Astrocyte (in vitro differentiated cells and primary cell): ENCODE measurements around the gene EXOC3. TPM values are rescaled to one million over a fixed set of nuclear protein-coding genes. Genes with fewer than 3 reads are reported as not detected.

Experiments used
- DNase-seq: peaks from one replicate; pipeline ENCODE4 v3.0.0-alpha.2; 2010; ENCODE audit warnings: low read depth
- FAIRE-seq: peaks from 2 replicates; lab custom pipeline; 2011; peaks lifted over from hg19 to GRCh38; lab: Jason Lieb, UNC
- H2AFZ ChIP-seq: 2 replicates; pipeline ENCODE4 v1.6.0; 2012; ENCODE audit warnings: low read depth, low read length, inconsistent platforms
- H3K27ac ChIP-seq: 2 replicates; pipeline ENCODE4 v1.5.1; 2011; ENCODE audit warnings: low read depth, low read length, inconsistent platforms
- H3K27me3 ChIP-seq: 2 replicates; pipeline ENCODE4 v1.6.0; 2011; ENCODE audit warnings: low read length, inconsistent platforms; ENCODE audit not compliant: insufficient read depth
- H3K36me3 ChIP-seq: 2 replicates; pipeline ENCODE4 v1.5.1; 2011; ENCODE audit warnings: low read length, inconsistent platforms; ENCODE audit not compliant: insufficient read depth
- H3K4me1 ChIP-seq: 2 replicates; pipeline ENCODE4 v1.5.1; 2011; ENCODE audit warnings: low read length, inconsistent platforms; ENCODE audit not compliant: insufficient read depth
- H3K4me2 ChIP-seq: 2 replicates; pipeline ENCODE4 v1.6.0; 2012; ENCODE audit warnings: low read length, inconsistent platforms
- H3K4me3 ChIP-seq: 2 replicates; pipeline ENCODE4 v1.5.1; 2011; ENCODE audit warnings: low read depth, mild to moderate bottlenecking, low read length, inconsistent platforms; ENCODE audit not compliant: insufficient read depth
- H3K79me2 ChIP-seq: 2 replicates; pipeline ENCODE4 v1.6.0; 2012; ENCODE audit warnings: mild to moderate bottlenecking, low read length, inconsistent platforms; ENCODE audit not compliant: insufficient read depth
- H3K9ac ChIP-seq: 2 replicates; pipeline ENCODE4 v1.6.0; 2012; ENCODE audit warnings: mild to moderate bottlenecking, low read length, inconsistent platforms
- H3K9me3 ChIP-seq: 2 replicates; pipeline ENCODE4 v1.5.1; 2012; ENCODE audit warnings: low read depth, mild to moderate bottlenecking, low read length, inconsistent platforms; ENCODE audit not compliant: insufficient read depth
- H4K20me1 ChIP-seq: 2 replicates; pipeline ENCODE4 v1.6.0; 2012; ENCODE audit warnings: low read length, inconsistent platforms; ENCODE audit not compliant: insufficient read depth
- H3K27ac Mint-ChIP-seq: one replicate; pipeline ENCODE4 v1.8.0; 2021; ENCODE audit warnings: mild to moderate bottlenecking, mixed read lengths; ENCODE audit not compliant: unreplicated experiment
- H3K27me3 Mint-ChIP-seq: one replicate; pipeline ENCODE4 v1.8.0; 2021; ENCODE audit warnings: low read depth, mixed read lengths; ENCODE audit not compliant: unreplicated experiment
- H3K36me3 Mint-ChIP-seq: one replicate; pipeline ENCODE4 v1.8.0; 2021; ENCODE audit warnings: low read depth, mixed read lengths; ENCODE audit not compliant: unreplicated experiment
- H3K4me1 Mint-ChIP-seq: one replicate; pipeline ENCODE4 v1.8.0; 2021; ENCODE audit warnings: low read depth, mixed read lengths; ENCODE audit not compliant: unreplicated experiment
- H3K4me3 Mint-ChIP-seq: one replicate; pipeline ENCODE4 v1.8.0; 2021; ENCODE audit warnings: mild to moderate bottlenecking, moderate library complexity, mixed read lengths; ENCODE audit not compliant: unreplicated experiment
- H3K9me3 Mint-ChIP-seq: one replicate; pipeline ENCODE4 v1.8.0; 2021; ENCODE audit warnings: mild to moderate bottlenecking, mixed read lengths; ENCODE audit not compliant: unreplicated experiment
- EZH2 ChIP-seq: IDR thresholded peaks from 2 replicates; pipeline ENCODE4 v1.6.1; 2012; ENCODE audit warnings: mild to moderate bottlenecking, low read length, inconsistent platforms; ENCODE audit not compliant: insufficient read depth
- total RNA-seq: library from RNA; stranded (reverse); gene quantifications from 2 replicates; pipeline ENCODE4 v1.2.1, GENCODE V29; 2021
- TF ChIP-seq, protein P1 (sequence below): IDR thresholded peaks from 2 replicates; pipeline ENCODE4 v1.5.1; 2011; ENCODE audit warnings: low read depth, mild to moderate bottlenecking, inconsistent platforms, low read length, moderate library complexity; ENCODE audit not compliant: insufficient read depth

EXOC3 gene
- total RNA-seq, 1 donor from 2014 or later = 37.9 TPM

DNA sequence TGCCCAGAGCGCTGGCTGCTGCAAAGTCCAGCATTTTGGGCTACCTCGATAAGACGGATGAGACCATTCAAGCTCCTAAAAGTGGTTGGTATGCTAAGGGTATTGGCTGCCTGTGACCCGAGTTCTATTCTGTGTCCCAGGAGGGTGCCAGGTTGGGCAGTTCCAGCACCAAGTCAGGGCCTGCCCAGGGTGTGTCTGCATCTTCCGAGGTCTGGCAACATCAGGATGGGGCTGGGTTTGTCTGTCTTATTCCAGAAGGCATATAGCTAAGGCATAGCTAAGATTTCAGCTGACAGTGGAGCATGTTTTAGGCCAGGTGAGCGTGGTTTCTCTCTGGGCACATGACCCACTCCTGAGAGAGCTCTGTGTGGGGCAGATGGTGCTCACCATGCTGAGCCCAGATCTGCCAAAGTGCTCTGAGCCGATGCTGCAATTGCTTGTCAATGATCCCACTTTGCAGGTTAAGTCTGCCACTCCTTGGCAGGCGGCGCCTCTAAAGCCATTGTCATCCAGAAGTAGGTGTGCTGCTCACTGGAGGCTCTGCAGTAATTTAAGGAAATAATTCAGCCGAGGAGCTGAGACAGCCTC, 73.5 kb downstream of the EXOC3 start:
- Histone ChIP-seq H2AFZ (no peak overlapping the region), H3K27me3 (peaks cover 22% of the 10 kb centered on the region), H3K9ac (no peak overlapping the region), H3K79me2 (no peaks in the 10 kb centered on the region), H3K27ac (no peak overlapping the region), H3K4me3 (no peak overlapping the region), H3K9me3 (no peaks in the 10 kb centered on the region), H4K20me1 (no peaks in the 10 kb centered on the region), H3K4me1 (no peaks in the 10 kb centered on the region), H3K36me3 (no peaks in the 10 kb centered on the region), H3K4me2 (no peak overlapping the region)
- Mint-ChIP-seq H3K27me3 (peaks cover 69% of the 10 kb centered on the region), H3K4me3 (no peak overlapping the region), H3K4me1 (no peaks in the 10 kb centered on the region), H3K36me3 (peaks cover 2% of the 10 kb centered on the region), H3K9me3 (peaks cover 4% of the 10 kb centered on the region), H3K27ac (no peak overlapping the region)
- DNase-seq (no peak), FAIRE-seq (no peak)
- no peak for TF ChIP-seq EZH2
- TF ChIP-seq, protein P1, sequence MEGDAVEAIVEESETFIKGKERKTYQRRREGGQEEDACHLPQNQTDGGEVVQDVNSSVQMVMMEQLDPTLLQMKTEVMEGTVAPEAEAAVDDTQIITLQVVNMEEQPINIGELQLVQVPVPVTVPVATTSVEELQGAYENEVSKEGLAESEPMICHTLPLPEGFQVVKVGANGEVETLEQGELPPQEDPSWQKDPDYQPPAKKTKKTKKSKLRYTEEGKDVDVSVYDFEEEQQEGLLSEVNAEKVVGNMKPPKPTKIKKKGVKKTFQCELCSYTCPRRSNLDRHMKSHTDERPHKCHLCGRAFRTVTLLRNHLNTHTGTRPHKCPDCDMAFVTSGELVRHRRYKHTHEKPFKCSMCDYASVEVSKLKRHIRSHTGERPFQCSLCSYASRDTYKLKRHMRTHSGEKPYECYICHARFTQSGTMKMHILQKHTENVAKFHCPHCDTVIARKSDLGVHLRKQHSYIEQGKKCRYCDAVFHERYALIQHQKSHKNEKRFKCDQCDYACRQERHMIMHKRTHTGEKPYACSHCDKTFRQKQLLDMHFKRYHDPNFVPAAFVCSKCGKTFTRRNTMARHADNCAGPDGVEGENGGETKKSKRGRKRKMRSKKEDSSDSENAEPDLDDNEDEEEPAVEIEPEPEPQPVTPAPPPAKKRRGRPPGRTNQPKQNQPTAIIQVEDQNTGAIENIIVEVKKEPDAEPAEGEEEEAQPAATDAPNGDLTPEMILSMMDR = no peak

Other genes starting within 250 kb of the EXOC3 start
- 5.6 and 8.8 TPM in 2 replicates for gene CCDC127, start 225.0 kb upstream of the EXOC3 start, total RNA-seq
- 91.7 and 102 TPM in 2 replicates for gene SDHA, start 224.9 kb upstream of the EXOC3 start, total RNA-seq
- gene PDCD6, start 171.5 kb upstream of the EXOC3 start, total RNA-seq = 99.1 and 99.6 TPM in 2 replicates
- gene AHRR, start 121.5 kb upstream of the EXOC3 start, total RNA-seq = 8.6 and 10.5 TPM in 2 replicates
- gene SLC9A3, start 81.3 kb downstream of the EXOC3 start, total RNA-seq = 1.0 and 1.1 TPM in 2 replicates
- gene CEP72, start 169.2 kb downstream of the EXOC3 start, total RNA-seq = 7.0 and 7.5 TPM in 2 replicates